Adrenal gland (tissue), 5 donors: ENCODE results near the gene TEDC1.

Experiments
- CTCF ChIP-seq, 6 experiments: fragments of 450-650 bp in 4 of 6; fragments of 200-600 bp in 2 of 6; sonication (generic) in 1 of 6; IDR thresholded peaks; 1 replicate in 5 of 6; 2 replicates in 1 of 6; pipeline versions ENCODE4 v1.5.1 to v1.8.0; 2016 to 2021; ENCODE audit warnings: antibody characterized with exemption in 6 of 6, mild to moderate bottlenecking in 2 of 6, moderate library complexity in 1 of 6
- POLR2A ChIP-seq, 2 donors: fragments of 450-650 bp; IDR thresholded peaks; one replicate each; pipeline ENCODE4 v1.6.1; 2017; ENCODE audit warnings: antibody characterized with exemption in 2 of 2, mild to moderate bottlenecking in 2 of 2, moderate library complexity in 1 of 2
- donor health status: DM: no; HTN: no; CAD: no.

- TF ChIP-seq POLR2A (IDR thresholded peaks at IDR 0.05) (no peak), CTCF (IDR thresholded peaks at IDR 0.05) (no peak)
Measured at GRCh38 chr14:105526776-105527380, 35.8 kb downstream of the TEDC1 start.
